ENCODE data around the gene NELFCD. TPM values are rescaled to one million over a fixed set of nuclear protein-coding genes. Genes with fewer than 3 reads are reported as not detected.
A peak's percentile ranks its signal among the peaks of the same experiment; 100 is the strongest.
"Not testable (repeated sequence)": the region's sequence is repeated elsewhere in the genome, so short reads cannot be mapped to it uniquely, and the experiment has no call there.

The NELFCD gene
- total RNA-seq, 2 donors from 2014 or later: 28.7 to 34.1 TPM

- DNase-seq (no peak), ATAC-seq (no peak)
- intact Hi-C loops (cut with DNase I): no loop called here
Measured at GRCh38 chr20:59005523-59006166, 24.6 kb downstream of the NELFCD start.

DNA sequence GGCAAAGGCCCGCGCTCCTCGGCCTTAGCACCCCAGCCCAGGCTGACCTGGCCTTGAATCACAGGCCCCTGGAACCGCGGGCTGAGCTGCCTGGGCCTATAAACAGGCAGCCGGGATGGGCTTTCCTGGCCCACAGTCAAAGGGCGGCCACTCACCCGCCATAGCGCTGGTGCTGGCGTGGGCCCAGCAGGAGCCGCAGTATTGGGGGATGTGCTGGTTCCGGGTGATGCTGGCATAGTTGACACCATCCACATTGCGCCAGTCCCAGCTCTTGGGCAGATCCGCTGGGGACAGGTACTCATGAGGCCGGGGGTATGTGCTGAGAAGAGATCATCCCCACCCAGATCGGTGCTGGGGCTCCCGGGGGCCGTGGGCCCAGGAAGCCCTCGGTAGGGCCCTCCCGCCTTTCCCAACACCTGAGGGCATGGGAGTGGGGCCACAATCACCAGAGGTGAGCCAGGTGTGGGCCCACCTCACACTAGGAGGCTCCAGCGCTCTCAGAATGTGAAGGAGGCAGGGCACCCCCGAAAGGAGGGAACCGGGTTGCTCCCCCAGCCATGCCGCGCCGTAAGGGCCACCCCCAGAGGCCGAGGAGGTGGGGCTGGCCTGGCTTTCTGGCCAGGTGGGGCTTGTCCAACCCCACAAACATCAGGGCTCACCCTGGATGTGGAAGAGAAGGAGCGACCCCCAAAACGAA lies 25.3 kb downstream of the NELFCD start:
- intact Hi-C loops (cut with DNase I): no loop called here
- ATAC-seq: peak; percentile 5 to 19

DNA sequence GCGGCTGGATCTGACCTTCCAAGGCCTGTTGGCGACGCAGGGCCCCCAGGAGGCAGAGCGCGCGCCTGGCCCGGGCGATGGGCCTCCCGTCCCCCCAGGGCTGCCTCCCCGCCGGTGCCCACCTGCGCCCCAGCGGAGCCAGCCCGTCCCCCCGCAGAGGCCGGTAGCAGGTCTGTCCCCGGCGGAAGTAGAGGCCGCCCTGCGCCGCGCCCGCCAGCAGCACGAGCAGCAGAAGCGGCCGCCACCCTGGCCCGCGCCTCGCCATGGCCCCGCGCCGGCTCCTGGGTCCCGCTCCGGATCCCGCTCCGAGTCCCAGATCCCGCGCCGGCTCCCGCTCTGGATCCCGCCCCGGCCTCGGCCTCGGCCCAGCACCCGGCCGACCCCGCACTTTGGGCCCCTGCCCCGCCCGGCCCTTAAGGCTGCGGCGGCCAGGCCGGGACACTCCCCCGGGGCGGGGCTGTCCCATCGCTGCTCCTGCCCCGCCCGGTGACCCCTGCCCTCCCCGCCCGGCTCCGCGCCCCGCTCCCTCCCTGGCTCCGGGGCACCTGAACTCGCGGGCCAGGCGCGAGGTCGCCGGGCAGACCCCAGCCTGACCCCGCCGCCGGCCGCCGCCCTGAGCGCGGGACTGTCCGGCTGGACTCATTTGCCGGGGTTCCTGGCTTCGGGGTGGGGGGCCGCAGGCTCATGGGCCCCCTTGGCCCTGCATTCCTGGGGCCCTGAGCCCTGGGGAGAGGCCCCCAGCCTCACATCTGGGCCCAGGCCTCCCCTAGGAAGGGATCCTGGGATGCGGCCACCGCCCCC lies 26.0 kb downstream of the NELFCD start, which contains the start of gene CTSZ:
TSS of gene CTSZ (minus strand) at position 391 of the 801 bp plus-strand sequence. CDS start at position 265, 126 bp downstream.
- DNase-seq: peak; percentile 79
- intact Hi-C loops (cut with DNase I): no loop called here
- peak; percentile 85 to 87 for ATAC-seq

More for the DNA sequence above, 25.3 kb downstream of the NELFCD start:
- peak; percentile 53 for DNase-seq

GRCh38 chr20:59007665-59008511 lies 26.8 kb downstream of the NELFCD start:
- DNase-seq: peak; percentile 57
- ATAC-seq: peak in 1 of 2 donors; percentile 10
- intact Hi-C loops (cut with DNase I): no loop called here

GRCh38 chr20:59008715-59009336 lies 27.8 kb downstream of the NELFCD start:
- intact Hi-C loops (cut with DNase I): no loop called here
- ATAC-seq: no peak
- DNase-seq: no peak

DNA sequence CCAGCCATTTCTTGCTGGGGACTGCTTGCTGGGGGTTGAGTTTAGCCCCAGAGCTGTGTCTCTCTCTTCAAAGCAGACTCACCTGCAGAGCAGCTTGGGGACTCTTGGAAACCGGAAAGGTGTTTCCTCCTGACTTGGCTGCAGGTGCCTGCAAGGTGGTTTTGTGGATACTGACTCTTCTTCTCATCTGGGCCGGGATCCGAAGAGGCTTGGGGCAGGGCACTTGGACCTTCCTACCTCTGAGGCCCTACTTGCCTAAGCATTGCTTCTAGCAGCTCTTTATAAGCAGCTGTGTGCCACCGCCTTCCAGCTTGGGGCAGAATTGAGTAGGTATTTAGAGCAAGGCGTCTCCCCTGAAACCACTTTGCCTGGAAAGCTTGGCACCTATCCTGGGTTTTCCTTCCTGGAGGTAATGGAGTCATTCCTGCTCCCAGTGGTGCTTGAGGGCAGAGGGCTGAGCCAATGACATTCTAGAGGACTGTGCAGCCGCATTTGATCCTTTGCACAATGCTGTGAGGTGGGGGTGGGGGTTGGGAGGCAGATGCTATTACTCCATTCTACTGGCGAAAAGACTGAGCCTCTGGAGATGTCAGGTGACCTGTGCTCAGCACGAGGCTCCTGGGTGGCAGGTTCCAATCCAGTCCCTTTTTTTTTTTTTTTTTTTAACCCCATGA lies 29.4 kb downstream of the NELFCD start:
- intact Hi-C loops (cut with DNase I): no loop called here
- DNase-seq: no peak

GRCh38 chr20:59010995-59011873 lies 30.2 kb downstream of the NELFCD start:
- DNase-seq (peak; percentile 63), ATAC-seq (peak; percentile 1)
- intact Hi-C loops (cut with DNase I): no loop called here

More for the DNA sequence above, 29.4 kb downstream of the NELFCD start:
- no peak for ATAC-seq

GRCh38 chr20:59011874-59012157 lies 30.8 kb downstream of the NELFCD start:
- intact Hi-C loops (cut with DNase I); DNase-seq; ATAC-seq: not testable (repeated sequence)

DNA sequence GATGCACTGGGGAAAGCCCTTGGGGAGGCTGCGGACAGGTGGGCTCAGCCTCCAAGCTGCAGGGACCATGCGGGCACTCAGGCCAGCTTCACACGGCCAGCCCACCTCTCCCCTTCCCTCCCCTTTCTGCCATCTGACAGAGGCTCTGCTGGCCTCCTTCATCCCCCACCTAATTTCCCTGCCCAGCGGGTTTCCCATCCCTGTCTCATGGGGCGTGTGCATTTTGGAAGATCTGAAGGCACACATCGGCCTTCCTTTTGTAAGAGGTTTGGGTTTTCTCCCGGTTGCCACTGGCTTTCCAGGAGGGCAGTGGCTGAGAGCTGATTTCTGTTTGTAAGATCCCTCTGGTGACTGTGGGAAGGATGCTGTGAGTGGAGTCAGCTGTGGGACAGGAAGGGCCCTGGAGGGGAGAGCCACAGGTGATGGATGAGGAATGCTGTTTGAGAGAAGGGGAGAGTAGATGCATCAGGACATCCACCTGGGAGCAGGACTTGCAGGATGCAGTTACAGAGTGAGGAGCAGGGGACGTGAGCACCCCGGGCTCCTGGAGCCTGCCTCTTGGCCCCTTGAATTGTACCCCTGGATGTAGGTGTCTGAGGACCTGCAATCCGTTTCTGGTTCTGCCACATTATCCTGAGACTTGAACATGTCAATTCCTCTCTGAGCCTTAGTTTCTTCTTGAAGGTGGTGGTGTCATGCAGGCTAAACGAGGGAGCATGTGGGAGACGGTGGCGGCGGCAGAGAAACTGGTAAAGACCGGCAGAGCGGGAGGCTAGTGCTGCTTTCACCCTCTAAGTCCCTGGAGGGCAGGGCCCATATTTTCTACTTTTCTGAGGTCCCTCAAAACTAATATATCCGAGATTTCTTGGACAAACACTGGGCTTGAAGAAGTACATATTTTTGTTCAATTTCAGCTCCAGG lies 32.2 kb downstream of the NELFCD start:
- intact Hi-C loops (cut with DNase I): no loop called here
- ATAC-seq (no peak), DNase-seq (no peak)

- DNase-seq: no peak
- intact Hi-C loops (cut with DNase I): no loop called here
- ATAC-seq: peak in 1 of 2 donors; percentile 31
Measured at GRCh38 chr20:59013959-59014608, 33.0 kb downstream of the NELFCD start.

DNA sequence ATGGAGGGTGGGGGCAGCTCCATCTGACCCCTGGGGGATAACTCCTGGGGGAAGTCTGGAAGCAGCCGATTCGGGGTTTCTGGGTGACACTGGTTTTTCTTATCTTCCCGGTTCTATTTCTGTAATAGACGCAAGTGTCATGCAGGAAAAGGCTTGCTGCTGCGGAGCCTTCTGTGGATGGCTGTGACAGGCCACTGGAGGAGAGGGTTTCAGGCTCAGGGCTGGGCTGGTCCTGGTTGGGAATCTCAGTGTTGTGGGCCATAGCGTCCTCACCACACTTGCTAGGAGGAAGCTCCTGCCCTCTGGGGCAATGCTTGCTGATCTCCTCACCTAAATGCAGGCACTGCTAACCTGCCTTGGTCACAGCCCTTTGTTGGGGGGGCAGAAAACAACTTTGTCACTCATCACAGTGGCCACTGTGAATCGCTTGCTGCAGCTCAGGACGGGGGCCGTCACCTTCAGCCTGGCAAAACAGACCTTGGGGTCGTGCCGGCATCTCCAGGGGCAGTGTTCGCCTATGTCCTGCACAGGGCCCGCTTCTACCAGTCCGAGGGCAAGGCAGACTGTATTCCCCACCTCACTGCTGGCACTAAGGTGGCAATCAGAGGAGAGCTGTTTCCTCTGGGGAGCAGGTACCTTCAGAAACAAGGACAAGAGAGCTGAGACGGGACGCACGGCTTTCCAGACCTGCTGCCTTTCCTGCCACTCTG lies 33.8 kb downstream of the NELFCD start:
- no peak for DNase-seq
- ATAC-seq: peak; percentile 50 to 62
- intact Hi-C loops (cut with DNase I): no loop called here

GRCh38 chr20:59015411-59015810 lies 34.4 kb downstream of the NELFCD start:
- DNase-seq: no peak
- intact Hi-C loops (cut with DNase I): no loop called here

DNA sequence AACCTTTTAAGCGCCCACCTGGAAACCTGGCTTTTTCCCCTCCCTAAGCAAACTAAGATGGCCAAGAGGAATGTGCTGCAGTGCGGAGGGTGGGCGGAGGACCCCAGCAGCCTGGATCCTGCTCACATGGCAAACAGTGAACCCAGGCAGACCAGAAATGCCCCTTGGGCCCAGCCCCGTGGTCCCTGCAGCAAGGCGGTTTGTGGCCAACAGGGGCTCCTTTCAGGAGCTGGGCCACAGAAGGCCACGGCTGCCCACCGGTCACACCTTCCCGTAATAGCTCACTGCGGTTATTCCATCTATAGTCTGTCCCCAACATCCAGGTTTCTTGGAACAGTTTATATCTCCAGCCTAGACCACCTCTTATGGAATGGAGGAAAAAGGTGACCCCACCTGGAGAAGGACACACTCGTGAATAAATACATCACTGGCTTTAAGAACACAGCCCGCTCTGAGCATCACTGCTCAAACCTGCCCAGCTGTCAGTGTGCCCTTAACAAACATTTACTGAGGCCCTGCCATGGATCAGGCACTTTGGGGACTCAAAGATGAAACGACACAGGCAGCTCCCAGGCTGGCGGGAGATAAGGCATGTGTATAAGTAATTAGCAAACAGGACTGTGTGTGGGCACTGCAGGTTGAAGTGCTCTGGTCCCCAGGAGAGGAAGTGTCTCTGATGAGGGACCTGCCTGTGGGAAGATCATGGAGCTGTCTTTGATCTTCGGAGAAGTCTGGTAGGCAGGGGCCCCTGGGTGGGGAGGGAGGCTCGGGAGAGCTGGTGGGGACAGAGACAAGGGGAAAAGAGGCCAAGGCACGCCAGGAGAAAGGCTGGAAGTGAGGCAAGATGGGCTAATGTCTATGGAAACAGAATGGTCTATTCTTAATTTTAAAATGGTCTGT lies 35.0 kb downstream of the NELFCD start:
- intact Hi-C loops (cut with DNase I): no loop called here
- no peak for DNase-seq
- no peak for ATAC-seq

More at GRCh38 chr20:59015411-59015810, 34.4 kb downstream of the NELFCD start:
- ATAC-seq: no peak
